Measurements from ENCODE around the gene HDHD2. TPM values are rescaled to one million over a fixed set of nuclear protein-coding genes. Genes with fewer than 3 reads are reported as not detected.
"Not testable (repeated sequence)": the region's sequence is repeated elsewhere in the genome, so short reads cannot be mapped to it uniquely, and the experiment has no call there.

HDHD2 gene
- polyA plus RNA-seq, 1 donor (not counting 4 experiments of a cell fraction or from before 2014, with no cell fraction given) = 17.7 TPM

DNA sequence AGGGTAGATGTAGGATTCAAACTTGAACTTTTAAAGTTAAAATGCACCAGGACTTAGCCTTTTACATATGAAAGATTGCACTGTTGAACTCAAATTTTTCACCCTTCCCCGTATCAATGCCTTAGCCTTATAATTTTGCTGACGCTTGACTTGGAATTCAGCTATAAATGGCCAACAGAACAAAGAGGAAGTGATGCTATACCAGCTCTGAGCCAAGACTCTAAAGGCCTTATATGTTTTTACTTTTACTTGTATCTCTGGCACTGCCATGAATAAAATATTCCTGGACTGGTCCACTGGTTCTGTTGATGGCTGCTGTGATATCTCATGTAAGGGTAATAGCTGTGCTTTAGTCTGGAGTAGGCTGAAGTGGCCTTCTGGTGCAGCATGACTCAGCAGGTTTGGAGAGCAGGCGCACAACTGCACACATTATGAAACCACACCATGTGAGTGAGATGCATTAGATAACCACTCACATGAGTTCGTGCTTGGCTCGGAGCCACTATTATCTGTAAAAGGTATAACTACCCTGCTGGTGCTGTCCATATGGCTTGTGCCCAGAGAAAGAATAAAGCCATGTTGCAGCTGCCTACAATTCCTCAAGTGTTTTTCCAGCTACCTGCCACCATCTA lies 34.2 kb upstream of the HDHD2 start:
- DNase-seq (ENCODE audit: low read depth, low spot score) (no peak), FAIRE-seq (no peak)
- H3K4me2 ChIP-seq (ENCODE audit: control insufficient read depth, extremely low read depth, insufficient read depth, low read depth, low read length) = no peak overlapping the region
- no peaks in the 10 kb centered on the region for H3K27me3 ChIP-seq (ENCODE audit: control insufficient read depth, extremely low read depth, insufficient read depth, low read length)
- H3K27ac ChIP-seq (ENCODE audit: control insufficient read depth, insufficient read depth, low read length) = no peak overlapping the region
- H3K9ac ChIP-seq (ENCODE audit: control insufficient read depth, extremely low read depth, insufficient read depth, low read length) = no peak overlapping the region
- no peaks in the 10 kb centered on the region for H3K36me3 ChIP-seq (ENCODE audit: control insufficient read depth in 2 of 2, extremely low read depth in 1 of 2, insufficient read depth in 2 of 2, low read length in 2 of 2)
- H2AFZ ChIP-seq (ENCODE audit: control insufficient read depth, low read length) = no peak overlapping the region
- H4K20me1 ChIP-seq (ENCODE audit: control insufficient read depth, extremely low read depth, insufficient read depth, low read length) = no peaks in the 10 kb centered on the region
- no peaks in the 10 kb centered on the region for H3K79me2 ChIP-seq (ENCODE audit: control insufficient read depth, insufficient read depth, low read length)
- H3K9me3 ChIP-seq (ENCODE audit: control insufficient read depth, low read depth, low read length) = no peaks in the 10 kb centered on the region
- H3K4me3 ChIP-seq (ENCODE audit: control insufficient read depth in 2 of 3, extremely low read depth in 1 of 3, insufficient read depth in 2 of 3, low read depth in 1 of 3, low read length in 3 of 3) = no peak overlapping the region
- H3K4me1 ChIP-seq (ENCODE audit: control insufficient read depth, extremely low read depth, insufficient read depth, low read length) = no peaks in the 10 kb centered on the region
- dilution Hi-C loops (cut with MboI; ENCODE audit: extremely low pct_ligation_motif_present, low sequenced_read_pairs) = no loop called here
- no peaks in the 10 kb centered on the region for H3K9me1 ChIP-seq (ENCODE audit: control insufficient read depth, extremely low read depth, insufficient read depth, low read length)
- TF ChIP-seq EZH2 (IDR thresholded peaks at IDR 0.05; ENCODE audit: low read length) = no peak
- TF ChIP-seq, protein P1, sequence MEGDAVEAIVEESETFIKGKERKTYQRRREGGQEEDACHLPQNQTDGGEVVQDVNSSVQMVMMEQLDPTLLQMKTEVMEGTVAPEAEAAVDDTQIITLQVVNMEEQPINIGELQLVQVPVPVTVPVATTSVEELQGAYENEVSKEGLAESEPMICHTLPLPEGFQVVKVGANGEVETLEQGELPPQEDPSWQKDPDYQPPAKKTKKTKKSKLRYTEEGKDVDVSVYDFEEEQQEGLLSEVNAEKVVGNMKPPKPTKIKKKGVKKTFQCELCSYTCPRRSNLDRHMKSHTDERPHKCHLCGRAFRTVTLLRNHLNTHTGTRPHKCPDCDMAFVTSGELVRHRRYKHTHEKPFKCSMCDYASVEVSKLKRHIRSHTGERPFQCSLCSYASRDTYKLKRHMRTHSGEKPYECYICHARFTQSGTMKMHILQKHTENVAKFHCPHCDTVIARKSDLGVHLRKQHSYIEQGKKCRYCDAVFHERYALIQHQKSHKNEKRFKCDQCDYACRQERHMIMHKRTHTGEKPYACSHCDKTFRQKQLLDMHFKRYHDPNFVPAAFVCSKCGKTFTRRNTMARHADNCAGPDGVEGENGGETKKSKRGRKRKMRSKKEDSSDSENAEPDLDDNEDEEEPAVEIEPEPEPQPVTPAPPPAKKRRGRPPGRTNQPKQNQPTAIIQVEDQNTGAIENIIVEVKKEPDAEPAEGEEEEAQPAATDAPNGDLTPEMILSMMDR (optimal IDR thresholded peaks at IDR 0.05 in 1 of 3, IDR thresholded peaks at IDR 0.05 in 1 of 3, conservative IDR thresholded peaks at IDR 0.05 in 1 of 3; ENCODE audit: extremely low read depth in 1 of 3, insufficient read depth in 2 of 3, low read length in 3 of 3) = no peak

DNA sequence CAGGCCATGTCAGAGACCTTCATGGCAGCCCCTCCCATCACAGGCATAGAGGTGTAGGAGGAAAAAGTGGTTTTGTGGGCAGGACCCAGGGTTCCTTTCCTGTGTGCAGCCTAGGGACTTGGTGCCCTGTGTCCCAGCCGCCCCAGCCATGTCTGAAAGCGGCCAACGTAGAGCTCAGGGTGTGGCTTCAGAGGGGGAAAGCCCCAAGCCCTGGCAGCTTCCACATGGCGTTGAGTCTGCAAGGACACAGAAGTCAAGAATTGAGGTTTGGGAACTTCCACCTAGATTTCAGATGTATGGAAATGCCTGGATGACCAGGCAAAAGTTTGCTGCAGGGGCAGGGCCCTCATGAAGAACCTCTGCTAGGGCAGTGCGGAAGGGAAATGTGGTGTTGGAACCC lies 31.9 kb upstream of the HDHD2 start:
- H3K9ac ChIP-seq (ENCODE audit: control insufficient read depth, extremely low read depth, insufficient read depth, low read length); H3K36me3 ChIP-seq (ENCODE audit: control insufficient read depth in 2 of 2, extremely low read depth in 1 of 2, insufficient read depth in 2 of 2, low read length in 2 of 2); H3K4me1 ChIP-seq (ENCODE audit: control insufficient read depth, extremely low read depth, insufficient read depth, low read length); H3K4me3 ChIP-seq (ENCODE audit: control insufficient read depth in 2 of 3, extremely low read depth in 1 of 3, insufficient read depth in 2 of 3, low read depth in 1 of 3, low read length in 3 of 3); H3K27ac ChIP-seq (ENCODE audit: control insufficient read depth, insufficient read depth, low read length); H4K20me1 ChIP-seq (ENCODE audit: control insufficient read depth, extremely low read depth, insufficient read depth, low read length); H3K9me1 ChIP-seq (ENCODE audit: control insufficient read depth, extremely low read depth, insufficient read depth, low read length); H3K27me3 ChIP-seq (ENCODE audit: control insufficient read depth, extremely low read depth, insufficient read depth, low read length); DNase-seq (ENCODE audit: low read depth, low spot score); dilution Hi-C loops (cut with MboI; ENCODE audit: extremely low pct_ligation_motif_present, low sequenced_read_pairs); FAIRE-seq; H3K9me3 ChIP-seq (ENCODE audit: control insufficient read depth, low read depth, low read length); H3K79me2 ChIP-seq (ENCODE audit: control insufficient read depth, insufficient read depth, low read length); H2AFZ ChIP-seq (ENCODE audit: control insufficient read depth, low read length); H3K4me2 ChIP-seq (ENCODE audit: control insufficient read depth, extremely low read depth, insufficient read depth, low read depth, low read length): not testable (repeated sequence)

DNA sequence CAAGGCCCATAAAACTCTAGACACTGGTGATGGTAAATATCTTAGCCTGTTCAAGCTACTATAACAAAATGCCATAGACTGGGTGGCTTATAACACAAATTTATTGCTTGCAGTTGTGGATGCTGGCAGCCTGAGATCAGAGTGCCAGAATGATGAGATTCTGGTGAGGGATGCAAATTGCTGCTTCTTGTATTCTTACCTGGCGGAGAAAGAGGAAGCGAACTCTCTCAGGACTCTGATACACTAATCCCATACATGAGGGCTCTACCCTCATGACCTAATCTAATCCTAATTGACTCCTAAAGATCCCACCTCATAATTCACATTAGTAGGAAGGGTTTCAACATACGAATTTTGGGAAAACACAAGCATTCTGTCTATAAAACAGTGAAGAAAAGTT lies 30.5 kb upstream of the HDHD2 start:
- DNase-seq (ENCODE audit: low read depth, low spot score) = no peak
- Histone ChIP-seq H2AFZ (ENCODE audit: control insufficient read depth, low read length) (no peak overlapping the region), H3K4me1 (ENCODE audit: control insufficient read depth, extremely low read depth, insufficient read depth, low read length) (no peaks in the 10 kb centered on the region), H3K79me2 (ENCODE audit: control insufficient read depth, insufficient read depth, low read length) (peaks cover 4% of the 10 kb centered on the region), H3K36me3 (ENCODE audit: control insufficient read depth in 2 of 2, extremely low read depth in 1 of 2, insufficient read depth in 2 of 2, low read length in 2 of 2) (no peaks in the 10 kb centered on the region), H3K9ac (ENCODE audit: control insufficient read depth, extremely low read depth, insufficient read depth, low read length) (no peak overlapping the region), H3K9me1 (ENCODE audit: control insufficient read depth, extremely low read depth, insufficient read depth, low read length) (no peaks in the 10 kb centered on the region), H3K4me2 (ENCODE audit: control insufficient read depth, extremely low read depth, insufficient read depth, low read depth, low read length) (no peak overlapping the region), H4K20me1 (ENCODE audit: control insufficient read depth, extremely low read depth, insufficient read depth, low read length) (no peaks in the 10 kb centered on the region), H3K4me3 (ENCODE audit: control insufficient read depth in 2 of 3, extremely low read depth in 1 of 3, insufficient read depth in 2 of 3, low read depth in 1 of 3, low read length in 3 of 3) (no peak overlapping the region), H3K27me3 (ENCODE audit: control insufficient read depth, extremely low read depth, insufficient read depth, low read length) (no peaks in the 10 kb centered on the region), H3K27ac (ENCODE audit: control insufficient read depth, insufficient read depth, low read length) (no peak overlapping the region), H3K9me3 (ENCODE audit: control insufficient read depth, low read depth, low read length) (no peaks in the 10 kb centered on the region)
- dilution Hi-C loops (cut with MboI; ENCODE audit: extremely low pct_ligation_motif_present, low sequenced_read_pairs) = no loop called here
- TF ChIP-seq EZH2 (IDR thresholded peaks at IDR 0.05; ENCODE audit: low read length) = no peak
- TF ChIP-seq, protein P1 (optimal IDR thresholded peaks at IDR 0.05 in 1 of 3, IDR thresholded peaks at IDR 0.05 in 1 of 3, conservative IDR thresholded peaks at IDR 0.05 in 1 of 3; ENCODE audit: extremely low read depth in 1 of 3, insufficient read depth in 2 of 3, low read length in 3 of 3) = no peak
- no peak for FAIRE-seq

All from keratinocyte (primary cell).